GM18519 (cell line): Measurements from ENCODE around the gene NUDT3.

ENCODE experiments used
- ATAC-seq: cut with Tn5 transposase; IDR thresholded peaks from one replicate; pipeline ENCODE4 v1.9.1; 2021; ENCODE audit warnings: mild to moderate bottlenecking, moderate library complexity; ENCODE audit not compliant: unreplicated experiment, low FRiP score

NUDT3 gene

DNA sequence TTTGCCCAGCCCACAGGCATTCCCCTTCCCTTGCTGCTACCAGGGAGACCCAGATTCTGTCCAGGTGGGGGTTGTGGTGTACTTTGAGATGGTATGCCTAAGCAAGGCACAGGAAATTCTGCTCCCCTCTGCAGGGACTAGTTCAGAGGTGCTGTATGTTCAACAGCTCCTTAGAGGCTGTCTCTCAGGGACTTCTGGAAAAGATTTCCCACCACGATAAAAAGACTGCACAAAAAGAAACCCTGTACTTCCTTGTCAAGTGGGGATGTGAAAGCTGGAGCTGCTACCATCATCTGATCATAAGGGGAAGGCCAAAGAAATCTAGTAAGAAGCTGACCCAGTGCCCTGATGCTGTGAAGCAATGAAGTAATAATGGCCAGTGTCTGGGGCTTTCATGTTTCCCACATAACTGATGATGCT lies 92.1 kb downstream of the NUDT3 start:
- no peak for ATAC-seq

DNA sequence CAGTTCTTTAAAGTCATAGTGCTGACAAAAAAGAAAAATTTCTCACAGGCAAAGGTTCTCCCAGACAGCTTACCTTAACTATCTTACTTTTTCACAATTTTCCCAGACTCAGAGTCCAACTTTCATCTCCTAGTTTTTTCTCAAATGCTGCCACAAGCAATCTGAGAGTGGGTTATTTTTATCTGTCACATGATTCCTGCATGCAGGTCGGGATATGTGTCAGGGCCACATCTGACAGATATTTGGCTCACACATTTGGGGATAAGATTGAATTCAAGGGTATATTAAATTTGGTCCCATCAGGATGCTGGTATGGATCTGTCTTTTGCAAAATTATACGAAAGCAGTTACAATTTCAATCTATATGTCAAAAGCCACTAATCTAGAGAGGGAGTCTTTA lies 93.5 kb downstream of the NUDT3 start:
- no peak for ATAC-seq

- ATAC-seq = peak; percentile 67
Observed at GRCh38 chr6:34295721-34296120, 96.7 kb downstream of the NUDT3 start.

DNA sequence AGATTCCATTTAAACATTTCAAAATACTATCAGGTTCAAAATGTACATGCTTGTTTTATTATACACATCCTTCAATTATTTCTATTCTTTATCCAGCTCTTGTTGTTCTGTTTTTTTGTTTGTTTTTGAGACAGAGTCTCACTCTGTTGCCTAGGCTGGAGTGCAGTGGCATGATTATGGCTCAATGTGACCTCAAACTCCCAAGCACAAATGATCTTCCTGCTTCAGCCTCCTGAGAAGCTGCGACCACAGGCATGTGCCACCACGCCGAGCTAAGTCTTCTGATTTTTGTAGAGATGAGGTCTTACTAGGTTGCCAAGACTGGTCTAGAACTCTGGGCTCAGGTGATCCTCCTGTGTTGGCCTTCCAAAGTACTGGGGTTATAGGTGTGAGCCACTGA lies 99.5 kb downstream of the NUDT3 start:
- ATAC-seq = no peak

- no peak for ATAC-seq
Observed at GRCh38 chr6:34289137-34289536, 103.3 kb downstream of the NUDT3 start.

DNA sequence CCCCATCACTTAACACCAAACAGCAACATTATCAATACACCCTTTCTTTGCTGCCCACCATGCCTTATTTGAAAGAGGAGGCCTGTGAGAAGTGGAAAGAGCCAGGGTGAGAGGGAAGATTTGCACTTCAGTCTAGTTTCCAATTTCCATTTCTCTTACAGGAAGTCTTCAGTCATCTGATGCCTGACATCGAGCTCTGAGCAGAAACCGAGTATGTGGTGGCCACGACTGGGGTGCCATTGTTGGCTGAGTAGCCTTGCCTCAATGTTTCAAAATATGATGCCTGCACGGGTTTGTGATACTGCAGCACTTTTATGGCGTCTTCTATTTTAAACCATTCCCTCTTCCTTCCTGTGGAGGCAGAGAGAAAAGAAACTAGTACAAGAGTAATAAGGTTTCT lies 103.9 kb downstream of the NUDT3 start:
- no peak for ATAC-seq

GRCh38 chr6:34285448-34286164 lies 106.9 kb downstream of the NUDT3 start:
- ATAC-seq = no peak

DNA sequence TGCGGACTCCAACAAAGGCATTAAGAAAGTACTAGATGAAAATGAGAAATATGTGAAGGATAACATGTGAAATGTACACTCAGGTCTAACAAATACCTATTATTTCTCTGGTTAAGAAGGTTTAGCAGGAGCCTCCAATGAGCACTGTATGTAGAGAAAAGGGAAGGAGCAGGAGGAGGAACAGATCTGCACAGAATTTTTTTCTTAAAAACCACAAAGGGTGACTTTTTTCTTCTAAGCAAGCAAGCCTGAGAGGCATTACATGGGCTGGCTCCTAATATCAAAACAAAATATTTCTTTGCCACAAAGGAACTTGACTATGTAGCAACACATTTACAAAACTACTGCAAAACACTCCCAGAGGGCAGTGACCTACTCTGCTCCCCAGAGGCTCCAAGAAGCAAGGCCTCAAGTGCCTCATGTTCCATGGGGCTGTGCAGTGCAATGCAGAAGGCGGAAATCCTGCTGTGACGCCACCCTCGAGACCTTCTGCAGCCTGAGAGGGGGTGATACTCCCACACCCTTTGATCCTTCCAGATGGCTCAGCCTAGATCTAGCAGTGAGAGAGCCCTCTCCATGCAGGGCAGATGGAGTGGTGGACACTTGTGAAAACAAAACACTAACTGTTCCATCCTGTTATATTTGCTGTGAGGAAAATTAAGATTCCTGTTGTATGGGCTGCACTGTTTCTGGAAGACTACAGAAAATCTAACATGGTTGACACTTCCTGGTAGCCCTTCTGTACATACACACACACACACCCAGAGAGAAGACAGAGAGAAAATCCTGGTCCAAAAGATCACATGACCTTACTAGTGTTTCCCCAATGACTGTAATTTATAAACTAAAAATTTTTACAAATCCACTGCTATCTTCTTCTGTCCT lies 107.7 kb downstream of the NUDT3 start:
- ATAC-seq = no peak

GRCh38 chr6:34281702-34282334 lies 110.7 kb downstream of the NUDT3 start:
- ATAC-seq = no peak

- no peak for ATAC-seq
Observed at GRCh38 chr6:34280216-34280615, 112.3 kb downstream of the NUDT3 start.

DNA sequence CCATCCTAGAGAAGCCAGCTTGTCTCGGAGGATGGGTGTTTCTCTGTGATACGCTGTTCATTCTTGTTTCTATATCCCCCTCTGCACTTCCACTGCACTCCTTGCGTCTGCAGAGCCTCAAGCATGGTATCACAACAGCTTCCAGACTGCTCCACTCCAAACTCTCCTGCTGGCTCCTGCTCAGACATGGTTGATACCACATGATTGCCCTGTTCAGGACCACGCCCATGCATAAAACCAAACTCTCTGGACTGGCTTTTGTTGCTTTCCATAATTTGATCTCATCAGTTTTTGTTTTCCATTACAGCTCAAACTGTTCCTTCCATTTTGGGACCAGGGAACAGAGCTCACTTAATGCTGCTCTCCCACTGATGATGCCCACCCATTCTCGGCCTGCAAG lies 113.6 kb downstream of the NUDT3 start:
- no peak for ATAC-seq

DNA sequence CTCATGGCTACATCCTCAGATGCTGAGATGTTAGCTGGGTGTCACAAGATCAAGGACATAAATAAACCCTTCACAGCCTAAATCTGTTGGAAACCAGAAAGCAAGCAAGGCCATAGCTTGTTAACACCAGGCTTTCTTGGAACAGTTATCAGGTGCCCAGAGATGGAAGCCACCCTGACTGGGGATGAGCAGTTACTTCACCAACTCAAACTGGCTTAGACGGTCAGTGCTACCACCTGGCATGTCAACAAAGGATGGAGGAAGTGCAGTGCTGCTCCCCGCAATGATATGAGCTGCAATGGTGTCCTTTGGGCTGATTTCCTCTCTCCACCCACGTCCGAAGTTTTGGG lies 114.7 kb downstream of the NUDT3 start:
- ATAC-seq = no peak

DNA sequence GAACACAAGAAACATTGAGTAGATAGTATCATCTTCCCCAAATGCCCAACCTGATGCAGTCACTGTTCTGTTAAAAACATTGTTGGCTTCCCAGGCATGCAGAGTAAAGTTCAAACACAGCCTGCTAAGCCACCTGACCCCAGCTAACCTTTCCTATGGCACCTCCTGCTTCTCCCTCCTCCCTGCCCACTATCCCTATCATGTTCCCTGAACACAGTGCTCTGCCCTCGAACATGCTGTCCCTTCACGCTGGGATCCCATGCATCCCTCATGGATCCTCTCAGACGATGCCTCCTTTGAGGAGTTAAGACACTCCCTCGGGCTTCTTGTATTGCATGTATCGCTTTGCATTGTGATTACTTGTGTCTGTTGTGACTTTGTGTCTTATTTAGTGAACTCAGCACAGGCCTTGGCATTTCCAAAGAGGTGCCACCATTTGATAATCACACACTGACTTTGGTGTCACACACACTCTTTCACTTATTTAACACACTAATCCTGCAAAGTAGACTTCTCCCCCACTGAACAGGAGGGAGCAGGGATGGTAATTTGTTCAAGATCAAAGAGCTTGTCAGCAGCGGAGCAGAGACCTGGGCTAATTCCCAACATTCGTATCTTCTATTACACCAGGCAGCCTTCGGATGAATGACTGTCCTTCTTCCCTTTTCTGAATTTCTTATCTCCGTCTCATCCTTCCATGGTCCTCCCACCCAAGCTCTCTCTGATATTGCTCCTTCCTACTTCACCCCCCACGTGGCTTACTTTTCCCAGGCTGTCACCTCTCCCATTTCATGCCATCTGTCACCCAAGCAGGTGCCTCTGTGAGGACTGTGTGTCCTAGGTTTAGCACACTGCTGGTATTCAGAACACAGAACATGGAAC lies 115.3 kb downstream of the NUDT3 start:
- ATAC-seq = no peak

- no peak for ATAC-seq
Observed at GRCh38 chr6:34276191-34276590, 116.3 kb downstream of the NUDT3 start.

GRCh38 chr6:34275128-34275804 lies 117.2 kb downstream of the NUDT3 start:
- no peak for ATAC-seq

DNA sequence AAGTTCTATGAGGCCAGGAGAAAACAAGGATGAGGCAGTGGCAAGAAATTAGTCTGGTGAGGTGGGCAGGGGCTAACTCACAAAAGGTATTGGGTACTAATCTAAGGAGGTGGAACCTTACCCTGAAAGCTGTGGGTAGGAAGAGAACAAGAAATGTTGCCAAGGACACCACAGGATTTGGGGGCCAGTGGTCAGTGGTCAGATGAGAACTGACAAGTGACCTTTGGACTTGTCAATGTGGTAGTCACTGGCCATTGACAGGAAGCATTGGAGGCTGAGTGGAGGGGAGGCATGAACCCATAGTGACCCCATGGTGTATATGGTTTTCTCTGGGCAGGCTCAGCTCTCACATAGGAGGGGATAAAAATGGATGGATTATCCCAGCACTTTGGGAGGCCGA lies 118.3 kb downstream of the NUDT3 start:
- no peak for ATAC-seq

DNA sequence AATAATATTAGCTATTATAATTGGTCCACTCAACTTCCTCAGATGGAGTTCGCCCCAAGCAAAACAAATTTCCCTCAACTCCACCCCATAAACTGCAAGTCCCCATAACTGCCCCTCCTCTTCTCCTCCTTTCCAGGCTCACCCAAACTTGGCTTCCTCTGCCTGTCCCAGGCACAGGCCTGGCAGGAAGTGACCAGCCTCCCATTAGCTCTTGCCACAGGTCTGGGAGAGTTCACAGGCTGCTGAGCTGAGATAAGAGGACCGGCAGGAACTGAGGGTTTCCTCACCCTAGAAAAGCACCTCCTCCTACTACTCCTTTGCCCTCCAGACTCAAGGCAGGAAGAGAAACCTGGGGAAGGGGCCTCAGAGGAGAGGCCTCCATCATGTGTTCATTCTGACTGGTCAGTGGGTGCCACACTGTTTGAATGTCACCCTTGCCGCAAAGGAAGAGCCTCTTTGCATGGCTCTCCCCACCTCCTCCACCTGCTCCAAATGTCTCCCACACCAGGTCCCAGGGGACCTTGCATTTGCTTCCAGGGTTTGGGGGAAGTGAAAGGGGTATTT lies 119.1 kb downstream of the NUDT3 start:
- no peak for ATAC-seq

DNA sequence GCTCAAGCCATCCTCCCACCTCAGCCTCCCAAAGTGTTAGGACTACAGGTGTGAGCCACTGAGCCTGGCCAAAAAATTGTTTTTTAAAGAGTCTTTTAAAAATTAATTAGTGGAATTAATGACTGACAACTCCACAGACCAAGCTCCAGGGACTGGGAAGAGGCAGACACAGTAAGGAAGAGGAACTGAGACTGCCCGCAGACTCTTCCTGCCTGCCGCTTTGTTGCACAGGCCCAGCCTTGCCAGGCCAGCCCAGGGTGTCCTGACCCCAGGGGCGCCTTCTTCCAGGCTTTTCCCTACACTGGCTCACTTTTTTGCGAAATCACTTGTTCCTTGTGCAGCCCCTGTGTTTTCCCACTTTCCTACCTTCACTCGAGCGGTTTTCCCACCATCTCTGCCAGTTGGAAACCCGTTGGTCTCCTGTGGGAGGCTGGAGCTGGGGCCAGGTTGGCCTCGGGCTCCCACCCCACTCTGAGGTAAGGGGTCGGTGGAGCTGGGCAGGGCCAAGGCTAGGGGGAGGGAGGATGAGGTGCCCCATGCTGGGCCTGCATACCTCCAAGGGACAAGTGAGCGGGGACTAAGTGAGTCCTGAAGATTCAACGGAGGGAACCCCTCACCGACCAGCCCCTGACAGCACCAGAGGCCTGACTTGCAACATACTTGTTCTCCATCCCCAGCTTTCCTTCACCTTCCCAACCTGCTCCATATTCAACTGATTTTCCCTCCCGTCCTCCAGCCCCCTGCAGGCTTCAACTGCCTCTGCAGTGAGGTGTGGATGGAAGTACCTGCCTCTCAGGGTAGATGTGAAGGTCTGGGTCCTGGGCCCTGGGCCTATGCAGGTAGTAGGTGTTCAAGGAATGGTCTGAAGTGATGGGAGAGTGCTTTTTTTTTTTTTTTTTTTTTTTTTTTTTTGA lies 120.2 kb downstream of the NUDT3 start:
- no peak for ATAC-seq
